Muscle layer of duodenum (tissue), 2 donors: ENCODE measurements around the gene ATP2A3.
"Not testable (repeated sequence)": the region's sequence is repeated elsewhere in the genome, so short reads cannot be mapped to it uniquely, and the experiment has no call there.

Experiments
- H3K27ac ChIP-seq: one replicate; pipeline ENCODE4 v1.7.0; 2013; ENCODE audit warnings: mild to moderate bottlenecking, low read length
- H3K27me3 ChIP-seq: one replicate; pipeline ENCODE4 v1.7.0; 2013; ENCODE audit warnings: low read depth, mild to moderate bottlenecking, control low read depth, low read length
- H3K36me3 ChIP-seq, 2 donors: one replicate each; pipeline ENCODE4 v1.7.0; 2013; ENCODE audit warnings: low read length in 2 of 2, control low read depth in 1 of 2, mild to moderate bottlenecking in 1 of 2; ENCODE audit not compliant: insufficient read depth in 2 of 2, control insufficient read depth in 1 of 2
- H3K4me1 ChIP-seq, 2 donors: one replicate each; pipeline ENCODE4 v1.7.0; 2013; ENCODE audit warnings: low read length in 2 of 2, mild to moderate bottlenecking in 2 of 2, control low read depth in 1 of 2, moderate library complexity in 1 of 2; ENCODE audit not compliant: insufficient read depth in 2 of 2, control insufficient read depth in 1 of 2
- H3K4me3 ChIP-seq, 2 donors: one replicate each; pipeline ENCODE4 v1.7.0; 2013; ENCODE audit warnings: low read length in 2 of 2, low read depth in 1 of 2, mild to moderate bottlenecking in 1 of 2
- H3K9me3 ChIP-seq, 2 donors: one replicate each; pipeline ENCODE4 v1.7.0; 2013; ENCODE audit warnings: low read length in 2 of 2, control low read depth in 1 of 2, mild to moderate bottlenecking in 1 of 2; ENCODE audit not compliant: control insufficient read depth in 1 of 2
- donor health status: healthy.

The ATP2A3 gene

DNA sequence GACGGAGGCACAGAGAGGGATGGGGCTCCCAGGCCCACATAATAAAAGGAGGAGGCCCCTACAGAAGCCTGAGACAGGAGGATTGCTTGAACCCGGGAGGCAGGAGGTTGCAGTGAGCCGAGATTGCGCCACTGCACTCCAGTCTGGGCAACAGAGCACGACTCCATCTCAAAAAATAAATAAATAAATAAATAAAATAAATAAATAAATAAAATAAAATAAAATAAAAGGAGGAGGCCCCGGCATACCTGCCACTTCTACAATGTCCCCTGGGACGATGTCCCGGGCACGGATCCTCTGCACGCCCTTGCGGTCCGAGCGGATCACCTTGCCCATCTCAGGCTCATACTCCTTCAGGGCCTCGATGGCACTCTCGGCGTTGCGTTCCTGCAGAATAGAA, 13.2 kb downstream of the ATP2A3 start:
- H3K27ac ChIP-seq = no peak overlapping the region
- no peaks in the 10 kb centered on the region for H3K27me3 ChIP-seq
- no peaks in the 10 kb centered on the region for H3K9me3 ChIP-seq
- no peaks in the 10 kb centered on the region for H3K36me3 ChIP-seq
- H3K4me1 ChIP-seq = peaks cover 0 to 6% of the 10 kb centered on the region in 2 donors
- H3K4me3 ChIP-seq = no peak overlapping the region

DNA sequence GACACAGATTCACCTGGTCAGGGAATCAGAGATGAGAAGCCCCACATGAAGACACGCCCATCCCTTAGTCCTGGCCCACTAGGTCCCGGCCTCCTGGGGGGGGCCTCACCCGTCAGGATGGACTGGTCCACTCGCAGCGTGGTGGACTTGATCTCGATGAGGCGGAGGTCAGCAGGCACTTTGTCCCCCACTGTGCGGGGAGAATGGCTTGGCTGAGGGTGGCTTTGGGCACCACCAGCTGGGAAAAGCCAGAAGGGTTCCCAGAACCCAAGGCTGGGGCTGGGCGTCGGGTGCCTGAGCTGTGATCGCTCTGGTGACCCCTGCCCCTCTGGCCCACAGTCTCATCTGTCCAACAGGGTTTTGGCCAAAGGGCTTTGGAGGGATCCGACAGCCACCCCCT, 13.7 kb downstream of the ATP2A3 start:
- Histone ChIP-seq H3K36me3 (no peaks in the 10 kb centered on the region), H3K4me3 (no peak overlapping the region), H3K27me3 (no peaks in the 10 kb centered on the region), H3K27ac (no peak overlapping the region), H3K9me3 (no peaks in the 10 kb centered on the region), H3K4me1 (peaks cover 0 to 6% of the 10 kb centered on the region in 2 donors)

GRCh38 chr17:3949418-3949817, 14.8 kb downstream of the ATP2A3 start:
- no peak overlapping the region for H3K27ac ChIP-seq
- no peaks in the 10 kb centered on the region for H3K27me3 ChIP-seq
- H3K9me3 ChIP-seq = no peaks in the 10 kb centered on the region
- no peaks in the 10 kb centered on the region for H3K36me3 ChIP-seq
- H3K4me3 ChIP-seq = no peak overlapping the region
- H3K4me1 ChIP-seq = peaks cover 0 to 1% of the 10 kb centered on the region in 2 donors

DNA sequence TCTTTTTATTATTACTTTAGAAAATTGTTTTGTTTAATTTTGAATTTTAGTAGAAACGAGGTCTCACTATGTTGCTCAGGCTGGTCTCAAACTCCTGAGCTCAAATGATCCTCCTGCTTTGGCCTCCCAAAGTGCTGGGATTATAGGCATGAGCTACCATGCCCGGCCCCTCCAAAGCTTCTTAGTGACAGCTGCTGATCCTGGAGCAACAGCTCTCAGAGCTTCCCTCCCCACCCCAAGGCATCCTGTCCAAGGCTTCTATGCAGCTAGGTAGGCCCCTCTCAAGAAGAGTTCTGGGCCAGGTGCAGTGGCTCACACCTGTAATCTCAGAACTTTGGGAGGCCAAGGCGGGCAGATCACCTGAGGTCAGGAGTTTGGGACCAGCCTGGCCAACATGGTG, 15.7 kb downstream of the ATP2A3 start:
- not testable (repeated sequence) for H3K9me3 ChIP-seq, H3K4me3 ChIP-seq, H3K4me1 ChIP-seq, H3K27ac ChIP-seq, H3K36me3 ChIP-seq, H3K27me3 ChIP-seq

DNA sequence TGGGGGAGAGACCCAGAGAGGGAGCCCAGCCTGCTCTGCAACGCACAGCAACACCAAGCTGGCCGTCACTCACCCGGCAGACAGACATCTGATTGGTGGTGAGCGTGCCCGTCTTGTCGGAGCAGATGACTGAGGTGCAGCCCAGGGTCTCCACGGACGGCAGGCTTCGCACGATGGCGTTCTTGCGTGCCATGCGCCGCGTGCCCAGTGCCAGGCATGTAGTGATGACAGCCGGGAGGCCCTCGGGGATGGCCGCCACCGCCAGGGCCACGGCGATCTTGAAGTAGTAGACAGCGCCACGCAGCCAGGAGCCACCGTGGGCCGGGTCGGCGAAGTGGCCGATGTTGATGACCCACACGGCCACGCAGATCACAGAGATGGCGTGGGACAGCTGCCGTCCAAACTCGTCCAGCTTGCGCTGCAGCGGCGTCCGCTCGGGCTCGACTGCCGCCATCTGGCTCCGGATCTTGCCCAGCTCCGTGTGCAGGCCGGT, 16.9 kb downstream of the ATP2A3 start:
- Histone ChIP-seq H3K27ac (no peak overlapping the region), H3K9me3 (no peaks in the 10 kb centered on the region), H3K4me1 (peaks cover 0 to 13% of the 10 kb centered on the region in 2 donors), H3K36me3 (peaks cover 0 to 3% of the 10 kb centered on the region in 2 donors), H3K4me3 (no peak overlapping the region), H3K27me3 (no peaks in the 10 kb centered on the region)

DNA sequence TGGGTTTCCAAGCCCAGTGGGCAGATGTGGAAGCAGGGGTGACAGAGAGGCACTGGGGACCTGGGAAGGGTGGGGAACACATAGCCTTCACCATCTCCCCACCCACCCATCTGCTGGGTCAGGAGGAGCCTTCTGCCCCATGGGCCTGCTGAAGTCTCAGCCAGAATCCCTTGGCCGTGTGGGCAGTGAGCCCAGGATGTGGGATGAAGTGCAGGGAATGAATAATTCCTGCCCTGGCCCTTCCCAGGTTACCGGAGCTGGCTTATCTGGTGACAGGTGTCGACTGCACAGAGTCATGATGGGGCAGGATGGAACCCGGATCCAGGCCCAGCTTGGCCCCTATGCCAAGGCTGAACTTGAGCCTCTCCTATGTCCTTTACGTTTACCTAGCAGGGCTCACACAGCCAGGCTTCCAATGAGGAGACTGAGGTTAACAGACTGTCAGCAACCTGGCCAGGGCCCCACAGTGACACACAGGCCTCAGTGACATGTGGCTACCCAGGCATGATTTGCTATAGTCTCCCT, 17.5 kb downstream of the ATP2A3 start:
- Histone ChIP-seq H3K27ac (no peak overlapping the region), H3K27me3 (no peaks in the 10 kb centered on the region), H3K4me3 (no peak overlapping the region), H3K9me3 (no peaks in the 10 kb centered on the region), H3K4me1 (peaks cover 0 to 13% of the 10 kb centered on the region in 2 donors), H3K36me3 (peaks cover 0 to 5% of the 10 kb centered on the region in 2 donors)

- no peak overlapping the region for H3K27ac ChIP-seq
These were observed 19.5 kb downstream of the ATP2A3 start for GRCh38 chr17:3944485-3945388.

DNA sequence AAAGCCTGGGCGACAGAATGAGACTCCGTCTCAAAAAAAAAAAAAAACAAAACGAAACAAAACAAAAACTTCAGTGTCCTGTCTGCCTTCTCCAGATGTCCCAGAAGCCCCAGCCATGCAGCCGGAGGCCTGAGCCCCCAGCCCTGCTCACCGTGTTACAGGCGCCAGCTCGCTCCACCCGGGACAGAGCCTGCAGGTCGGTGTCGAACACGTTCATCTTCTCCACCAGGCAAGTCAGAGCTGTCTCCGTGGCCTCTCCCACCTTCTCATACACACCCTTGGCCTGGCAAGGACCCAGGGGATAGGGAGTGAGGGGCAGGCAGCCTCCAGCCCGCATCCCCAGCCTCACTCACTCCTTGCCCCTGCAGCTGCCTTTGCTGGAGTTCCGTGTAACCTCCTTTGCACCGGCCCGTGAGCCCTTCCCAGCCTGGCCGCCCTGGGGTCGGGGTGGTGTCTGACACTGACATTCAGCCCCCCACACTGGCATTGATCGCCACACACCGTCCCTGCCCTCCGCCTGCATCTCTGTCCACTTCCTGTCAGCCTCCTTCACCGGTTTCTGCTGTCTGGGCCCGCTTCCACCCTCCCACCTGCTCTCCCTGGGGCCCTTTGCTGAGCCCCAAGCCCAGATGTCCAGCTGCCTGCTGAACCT, 20.9 kb downstream of the ATP2A3 start:
- Histone ChIP-seq H3K36me3 (peaks cover 0 to 15% of the 10 kb centered on the region in 2 donors), H3K27ac (no peak overlapping the region), H3K4me1 (peaks cover 0 to 13% of the 10 kb centered on the region in 2 donors), H3K27me3 (no peaks in the 10 kb centered on the region), H3K4me3 (no peak overlapping the region), H3K9me3 (no peaks in the 10 kb centered on the region)

More at GRCh38 chr17:3944485-3945388, 19.5 kb downstream of the ATP2A3 start:
- Histone ChIP-seq H3K4me1 (peaks cover 0 to 13% of the 10 kb centered on the region in 2 donors), H3K9me3 (no peaks in the 10 kb centered on the region), H3K36me3 (peaks cover 0 to 15% of the 10 kb centered on the region in 2 donors), H3K4me3 (peak overlapping the region in 1 of 2 donors; percentile 57), H3K27me3 (no peaks in the 10 kb centered on the region)

DNA sequence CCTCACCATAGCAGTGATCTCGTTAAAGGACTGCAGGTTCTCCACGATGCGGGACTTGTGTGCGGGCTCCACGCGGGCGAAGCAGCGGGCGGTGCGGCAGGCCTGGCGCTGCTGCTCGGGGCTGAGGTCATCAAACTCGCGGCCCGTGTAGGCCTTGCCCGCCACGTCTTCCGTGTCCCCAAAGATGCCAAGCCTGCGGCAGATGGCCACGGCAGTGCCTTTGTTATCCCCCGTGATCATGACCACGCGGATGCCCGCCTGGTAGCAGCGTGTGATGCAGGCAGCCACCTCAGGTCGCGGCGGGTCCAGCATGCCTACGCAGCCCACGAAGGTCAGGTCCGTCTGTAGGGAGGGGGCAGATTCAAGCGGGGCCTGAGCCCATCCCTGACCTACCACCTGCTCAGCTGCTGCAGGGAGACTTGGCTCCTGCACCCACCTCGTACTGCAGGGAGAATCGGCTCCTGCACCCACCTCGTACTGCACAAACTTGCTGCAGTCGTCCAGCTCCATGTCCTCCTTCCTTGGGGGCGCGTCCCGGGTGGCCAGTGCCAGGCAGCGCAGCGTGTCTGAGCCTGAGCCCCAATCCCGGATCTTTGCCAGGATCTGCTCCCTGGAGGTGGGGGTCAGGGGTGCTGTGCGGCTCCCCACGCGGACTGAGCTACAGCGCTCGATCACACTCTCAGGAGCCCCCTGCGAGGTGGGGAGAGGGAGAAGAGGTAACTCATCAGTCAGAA, 23.1 kb downstream of the ATP2A3 start:
- Histone ChIP-seq H3K9me3 (no peaks in the 10 kb centered on the region), H3K27me3 (no peaks in the 10 kb centered on the region), H3K27ac (no peak overlapping the region), H3K36me3 (peaks cover 8 to 30% of the 10 kb centered on the region in 2 donors), H3K4me3 (no peak overlapping the region), H3K4me1 (peaks cover 0 to 13% of the 10 kb centered on the region in 2 donors)

DNA sequence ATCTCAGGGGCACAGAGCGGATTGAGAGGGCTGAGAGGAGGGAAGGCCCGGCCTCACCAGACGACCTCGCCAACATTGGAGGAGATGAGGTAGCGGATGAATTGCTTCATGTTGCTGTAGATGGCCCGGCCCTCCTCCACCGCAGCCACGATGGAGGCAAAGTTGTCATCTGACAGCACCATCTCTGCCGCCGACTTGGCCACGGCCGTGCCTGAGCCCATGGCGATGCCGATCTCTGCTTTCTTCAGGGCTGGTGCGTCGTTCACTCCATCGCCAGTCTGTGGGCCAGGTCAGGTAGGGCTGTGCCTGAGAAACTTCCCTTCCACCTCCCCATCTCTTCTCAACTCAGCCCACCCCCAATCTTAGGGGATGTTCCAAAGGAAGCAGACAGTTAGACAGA, 26.9 kb downstream of the ATP2A3 start:
- Histone ChIP-seq H3K27ac (no peak overlapping the region), H3K4me3 (no peak overlapping the region), H3K4me1 (peaks cover 0 to 7% of the 10 kb centered on the region in 2 donors), H3K36me3 (peaks cover 8 to 30% of the 10 kb centered on the region in 2 donors), H3K27me3 (no peaks in the 10 kb centered on the region), H3K9me3 (no peaks in the 10 kb centered on the region)
